HFFc6 (cell line): Measurements from ENCODE around the gene LRP5. TPM values are rescaled to one million over a fixed set of nuclear protein-coding genes. Genes with fewer than 3 reads are reported as not detected.
"Not testable (repeated sequence)": the region's sequence is repeated elsewhere in the genome, so short reads cannot be mapped to it uniquely, and the experiment has no call there.

ENCODE experiments used
- DNase-seq: peaks from one replicate; pipeline ENCODE4 v3.0.0-alpha.2; 2018
- H3K27ac Mint-ChIP-seq: 2 replicates; pipeline ENCODE4 v1.8.0; 2020; ENCODE audit warnings: mild to moderate bottlenecking, mixed read lengths
- H3K27me3 Mint-ChIP-seq: 2 replicates; pipeline ENCODE4 v1.8.0; 2021; ENCODE audit warnings: mild to moderate bottlenecking, moderate library complexity, mixed read lengths; ENCODE audit not compliant: insufficient read depth
- H3K36me3 Mint-ChIP-seq: 2 replicates; pipeline ENCODE4 v1.8.0; 2021; ENCODE audit warnings: low read depth, mixed read lengths
- H3K4me1 Mint-ChIP-seq: 2 replicates; pipeline ENCODE4 v1.8.0; 2020; ENCODE audit warnings: low read depth, mixed read lengths
- H3K4me3 Mint-ChIP-seq: 2 replicates; pipeline ENCODE4 v1.8.0; 2020; ENCODE audit warnings: mild to moderate bottlenecking, moderate library complexity, mixed read lengths
- H3K9me3 Mint-ChIP-seq: 2 replicates; pipeline ENCODE4 v1.8.0; 2020; ENCODE audit warnings: mild to moderate bottlenecking, mixed read lengths
- total RNA-seq, 6 experiments: library from RNA; stranded (reverse); fragmentation: NEBNext Ultra II Directional; extraction: Animal tissue kit (Norgen Biotek cat#: 25700); gene quantifications; 2 replicates in 1 of 6; 3 replicates in 5 of 6; pipeline ENCODE4 v1.2.3, GENCODE V29; 2021
- TF ChIP-seq, protein P1 (sequence below): fragments of 200-600 bp; sonication (generic); IDR thresholded peaks from 2 replicates; pipeline ENCODE4 v1.5.0; 2021; ENCODE audit warnings: antibody characterized with exemption, mild to moderate bottlenecking

Gene LRP5
- total RNA-seq, 6 experiments from 2014 or later: 2.5 to 14.9 (median 3.8) TPM

DNA sequence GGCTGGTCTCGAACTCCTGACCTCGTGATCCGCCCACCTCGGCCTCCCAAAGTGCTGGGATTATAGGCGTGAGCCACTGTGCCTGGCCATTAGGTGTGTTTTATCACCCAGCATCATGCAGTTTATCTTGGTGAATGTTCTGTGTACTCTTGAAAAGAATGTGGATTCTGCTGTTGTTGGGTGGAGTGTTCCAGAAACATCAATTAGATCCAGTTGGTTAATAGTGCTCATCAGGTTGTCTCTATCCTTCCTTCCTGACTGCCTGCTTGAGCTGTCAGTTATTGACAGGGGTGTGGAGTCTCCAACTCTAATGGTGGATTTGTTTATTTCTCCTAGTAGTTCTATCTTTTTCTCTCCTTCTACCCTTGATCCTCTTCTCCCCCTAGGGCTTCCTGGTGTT is 118.0 kb downstream of the LRP5 start:
- TF ChIP-seq, protein P1, sequence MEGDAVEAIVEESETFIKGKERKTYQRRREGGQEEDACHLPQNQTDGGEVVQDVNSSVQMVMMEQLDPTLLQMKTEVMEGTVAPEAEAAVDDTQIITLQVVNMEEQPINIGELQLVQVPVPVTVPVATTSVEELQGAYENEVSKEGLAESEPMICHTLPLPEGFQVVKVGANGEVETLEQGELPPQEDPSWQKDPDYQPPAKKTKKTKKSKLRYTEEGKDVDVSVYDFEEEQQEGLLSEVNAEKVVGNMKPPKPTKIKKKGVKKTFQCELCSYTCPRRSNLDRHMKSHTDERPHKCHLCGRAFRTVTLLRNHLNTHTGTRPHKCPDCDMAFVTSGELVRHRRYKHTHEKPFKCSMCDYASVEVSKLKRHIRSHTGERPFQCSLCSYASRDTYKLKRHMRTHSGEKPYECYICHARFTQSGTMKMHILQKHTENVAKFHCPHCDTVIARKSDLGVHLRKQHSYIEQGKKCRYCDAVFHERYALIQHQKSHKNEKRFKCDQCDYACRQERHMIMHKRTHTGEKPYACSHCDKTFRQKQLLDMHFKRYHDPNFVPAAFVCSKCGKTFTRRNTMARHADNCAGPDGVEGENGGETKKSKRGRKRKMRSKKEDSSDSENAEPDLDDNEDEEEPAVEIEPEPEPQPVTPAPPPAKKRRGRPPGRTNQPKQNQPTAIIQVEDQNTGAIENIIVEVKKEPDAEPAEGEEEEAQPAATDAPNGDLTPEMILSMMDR: no peak
- Mint-ChIP-seq H3K9me3 (peaks cover 26% of the 10 kb centered on the region), H3K4me3 (no peak overlapping the region), H3K36me3 (peaks cover 20% of the 10 kb centered on the region), H3K27ac (no peak overlapping the region), H3K27me3 (peaks cover 3% of the 10 kb centered on the region; the same call in 1 of the 2 replicates), H3K4me1 (no peaks in the 10 kb centered on the region)
- DNase-seq: no peak

- no peak overlapping the region for H3K27ac Mint-ChIP-seq
- DNase-seq: no peak
- peaks cover 3% of the 10 kb centered on the region; the same call in 1 of the 2 replicates for H3K27me3 Mint-ChIP-seq
- TF ChIP-seq, protein P1: no peak
- no peak overlapping the region for H3K4me3 Mint-ChIP-seq
- peaks cover 20% of the 10 kb centered on the region for H3K36me3 Mint-ChIP-seq
- peaks cover 26% of the 10 kb centered on the region for H3K9me3 Mint-ChIP-seq
- H3K4me1 Mint-ChIP-seq: no peaks in the 10 kb centered on the region
Measured at GRCh38 chr11:68430801-68431200, 118.4 kb downstream of the LRP5 start.

GRCh38 chr11:68431984-68432645 is 119.7 kb downstream of the LRP5 start:
- no peak for DNase-seq
- Mint-ChIP-seq H3K4me3 (no peak overlapping the region), H3K36me3 (peaks cover 20% of the 10 kb centered on the region), H3K9me3 (peaks cover 26% of the 10 kb centered on the region), H3K27me3 (peaks cover 3% of the 10 kb centered on the region; the same call in 1 of the 2 replicates), H3K27ac (no peak overlapping the region), H3K4me1 (peaks cover 2% of the 10 kb centered on the region)
- TF ChIP-seq, protein P1: no peak

DNA sequence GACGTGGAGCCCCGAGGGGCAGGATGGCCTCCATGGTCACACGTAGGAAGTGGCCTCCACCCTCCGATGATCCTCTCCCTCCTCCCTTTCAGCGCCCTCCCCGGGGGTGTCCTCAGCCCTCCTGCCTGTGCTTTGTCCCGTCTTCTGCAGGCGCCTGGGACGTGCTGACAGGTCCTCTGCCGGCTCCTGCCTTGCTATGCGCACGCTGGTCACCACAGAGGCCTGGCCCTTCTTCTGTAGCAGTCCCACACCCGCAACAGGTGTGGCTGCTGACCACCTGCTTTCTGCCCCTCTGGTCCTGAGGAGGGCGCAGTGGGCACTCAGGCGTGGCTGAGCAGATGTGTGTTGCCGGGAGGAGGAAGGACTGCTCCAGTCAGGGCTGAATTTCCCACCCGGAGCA is 120.5 kb downstream of the LRP5 start:
- TF ChIP-seq, protein P1: no peak
- Mint-ChIP-seq H3K9me3 (peaks cover 26% of the 10 kb centered on the region), H3K27ac (no peak overlapping the region), H3K4me1 (peaks cover 7% of the 10 kb centered on the region), H3K4me3 (no peak overlapping the region), H3K27me3 (peaks cover 3% of the 10 kb centered on the region; the same call in 1 of the 2 replicates), H3K36me3 (peaks cover 20% of the 10 kb centered on the region)
- no peak for DNase-seq

GRCh38 chr11:68433541-68433940 is 121.2 kb downstream of the LRP5 start:
- Mint-ChIP-seq H3K4me3 (no peak overlapping the region), H3K4me1 (peaks cover 7% of the 10 kb centered on the region), H3K9me3 (peaks cover 22% of the 10 kb centered on the region), H3K27ac (no peak overlapping the region), H3K36me3 (peaks cover 17% of the 10 kb centered on the region), H3K27me3 (peaks cover 3% of the 10 kb centered on the region; the same call in 1 of the 2 replicates)
- TF ChIP-seq, protein P1: no peak
- no peak for DNase-seq

DNA sequence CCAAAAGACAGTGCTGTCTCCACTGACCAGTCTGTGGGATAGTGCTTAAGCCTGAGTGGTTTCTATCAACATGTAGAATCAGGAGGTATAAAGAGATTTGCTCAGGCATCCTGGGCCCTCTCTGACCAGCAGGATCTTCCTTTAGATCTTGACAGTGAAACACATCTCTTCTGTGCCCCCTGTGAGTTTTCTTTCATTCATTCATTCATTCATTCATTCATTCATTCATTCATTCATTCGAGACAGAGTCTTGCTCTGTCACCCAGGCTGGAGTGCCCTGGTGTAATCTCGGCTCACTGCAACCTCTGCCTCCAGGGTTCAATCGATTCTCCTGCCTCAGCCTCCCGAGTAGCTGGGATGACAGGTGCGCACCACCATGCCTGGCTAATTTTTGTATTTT is 121.8 kb downstream of the LRP5 start:
- Mint-ChIP-seq H3K36me3 (peaks cover 15% of the 10 kb centered on the region), H3K9me3 (peaks cover 18% of the 10 kb centered on the region)
- not testable (repeated sequence) for H3K4me1 Mint-ChIP-seq, H3K4me3 Mint-ChIP-seq, H3K27me3 Mint-ChIP-seq, H3K27ac Mint-ChIP-seq, DNase-seq
